ENCODE measurements around the gene ACER3.

The ACER3 gene

DNA sequence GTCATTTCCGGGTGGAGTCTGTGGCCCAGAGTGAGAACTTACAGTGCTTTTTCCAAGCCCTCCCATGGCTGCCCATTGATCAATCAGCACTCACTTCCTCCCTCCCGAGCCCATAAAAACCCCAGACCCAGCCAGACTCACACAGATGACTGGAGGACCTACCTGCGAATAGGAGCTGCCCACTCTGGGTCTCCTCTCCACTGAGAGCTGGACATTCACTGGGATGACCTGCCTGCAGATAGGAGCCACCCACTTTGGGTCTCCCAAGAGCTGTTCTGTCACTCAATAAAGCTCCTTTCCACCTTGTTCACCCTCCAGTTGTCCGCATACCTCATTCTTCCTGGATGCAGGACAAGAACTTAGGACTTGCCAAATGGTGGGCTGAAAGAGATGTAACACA lies 117.5 kb downstream of the ACER3 start:
- Histone ChIP-seq H3K36me3 (ENCODE audit: control insufficient read depth in 1 of 2, insufficient read depth in 2 of 2, low read length in 2 of 2) (peaks cover 0 to 5% of the 10 kb centered on the region in 2 donors), H3K9ac (ENCODE audit: low read depth in 1 of 2, low read length in 2 of 2) (no peak overlapping the region), H3K27me3 (ENCODE audit: control insufficient read depth in 1 of 2, insufficient read depth in 2 of 2, low read length in 2 of 2) (no peaks in the 10 kb centered on the region), H3K4me1 (ENCODE audit: control insufficient read depth in 1 of 2, insufficient read depth in 2 of 2, low read length in 2 of 2) (peaks cover 24 to 43% of the 10 kb centered on the region in 2 donors), H3K27ac (ENCODE audit: low read depth, low read length) (no peak overlapping the region), H3K4me3 (ENCODE audit: low read depth in 1 of 2, low read length in 2 of 2) (no peak overlapping the region), H3K9me3 (ENCODE audit: control insufficient read depth in 1 of 2, low read length in 2 of 2) (peaks cover 0 to 5% of the 10 kb centered on the region in 2 donors)

DNA sequence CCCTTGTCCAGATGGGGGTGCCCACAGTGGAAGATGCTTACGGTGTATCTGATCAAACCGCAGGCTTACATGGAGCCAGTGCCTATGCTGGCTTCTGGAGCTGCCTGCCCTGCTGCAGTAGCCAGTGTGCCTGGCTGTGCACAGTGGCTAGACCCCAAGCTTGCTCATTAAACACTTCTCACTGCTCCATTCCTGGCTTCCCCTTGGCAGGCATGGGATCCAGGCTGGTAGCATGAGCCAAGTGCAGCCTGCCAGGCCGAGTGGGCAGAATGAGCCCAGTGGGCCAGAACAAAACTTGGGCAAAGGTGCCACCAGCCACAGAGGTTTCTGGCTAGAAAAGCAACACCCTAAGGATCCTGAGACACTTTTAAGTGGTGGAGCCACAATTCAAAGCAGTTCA lies 118.1 kb downstream of the ACER3 start:
- Histone ChIP-seq H3K27ac (ENCODE audit: low read depth, low read length) (no peak overlapping the region), H3K36me3 (ENCODE audit: control insufficient read depth in 1 of 2, insufficient read depth in 2 of 2, low read length in 2 of 2) (peaks cover 0 to 5% of the 10 kb centered on the region in 2 donors), H3K4me1 (ENCODE audit: control insufficient read depth in 1 of 2, insufficient read depth in 2 of 2, low read length in 2 of 2) (peaks cover 19 to 37% of the 10 kb centered on the region in 2 donors), H3K9me3 (ENCODE audit: control insufficient read depth in 1 of 2, low read length in 2 of 2) (peaks cover 0 to 5% of the 10 kb centered on the region in 2 donors), H3K4me3 (ENCODE audit: low read depth in 1 of 2, low read length in 2 of 2) (no peak overlapping the region), H3K27me3 (ENCODE audit: control insufficient read depth in 1 of 2, insufficient read depth in 2 of 2, low read length in 2 of 2) (no peaks in the 10 kb centered on the region), H3K9ac (ENCODE audit: low read depth in 1 of 2, low read length in 2 of 2) (no peak overlapping the region)

DNA sequence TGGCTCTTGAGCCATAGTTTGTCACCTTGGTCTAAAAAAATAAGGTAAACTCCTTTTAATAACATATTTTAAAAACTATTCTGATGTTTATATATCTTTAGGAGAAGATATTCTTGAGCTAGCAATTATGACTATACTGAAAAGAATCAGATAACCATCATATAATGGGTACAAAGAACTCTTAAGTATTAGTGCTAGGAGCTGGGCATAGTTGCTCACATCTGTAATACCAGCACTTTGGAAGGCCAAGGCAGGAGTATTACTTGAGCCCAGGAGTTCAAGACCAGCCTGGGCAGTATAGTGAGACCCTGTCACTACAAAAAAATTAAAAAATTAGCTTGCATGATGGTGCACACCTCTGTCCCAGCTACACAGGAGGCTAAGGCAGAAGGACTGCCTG lies 119.5 kb downstream of the ACER3 start:
- H3K36me3 ChIP-seq (ENCODE audit: control insufficient read depth in 1 of 2, insufficient read depth in 2 of 2, low read length in 2 of 2) = peaks cover 0 to 5% of the 10 kb centered on the region in 2 donors
- no peak overlapping the region for H3K27ac ChIP-seq (ENCODE audit: low read depth, low read length)
- peaks cover 27 to 40% of the 10 kb centered on the region in 2 donors for H3K4me1 ChIP-seq (ENCODE audit: control insufficient read depth in 1 of 2, insufficient read depth in 2 of 2, low read length in 2 of 2)
- H3K9ac ChIP-seq (ENCODE audit: low read depth in 1 of 2, low read length in 2 of 2) = no peak overlapping the region
- peaks cover 0 to 5% of the 10 kb centered on the region in 2 donors for H3K9me3 ChIP-seq (ENCODE audit: control insufficient read depth in 1 of 2, low read length in 2 of 2)
- no peak overlapping the region for H3K4me3 ChIP-seq (ENCODE audit: low read depth in 1 of 2, low read length in 2 of 2)
- no peaks in the 10 kb centered on the region for H3K27me3 ChIP-seq (ENCODE audit: control insufficient read depth in 1 of 2, insufficient read depth in 2 of 2, low read length in 2 of 2)

DNA sequence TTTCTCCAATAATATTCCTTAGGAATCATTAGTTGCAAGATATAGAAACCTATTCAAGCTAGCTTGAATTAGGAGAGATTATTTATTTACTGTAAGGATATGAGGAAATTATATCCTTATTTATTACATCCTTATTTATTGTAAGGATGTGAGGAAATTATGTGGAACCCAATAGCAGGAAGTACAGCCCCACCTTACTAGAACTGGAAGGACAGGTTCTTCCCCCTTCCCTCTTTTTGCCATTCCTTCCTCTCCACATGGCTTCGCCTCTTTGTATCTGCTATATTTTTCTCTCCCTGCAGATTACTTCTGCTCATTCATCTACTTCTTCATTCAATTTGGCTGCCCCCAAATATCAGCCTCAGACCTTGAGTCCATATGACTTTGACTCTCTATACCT lies 124.0 kb downstream of the ACER3 start:
- H3K9ac ChIP-seq (ENCODE audit: low read depth in 1 of 2, low read length in 2 of 2) = no peak overlapping the region
- H3K9me3 ChIP-seq (ENCODE audit: control insufficient read depth in 1 of 2, low read length in 2 of 2) = no peaks in the 10 kb centered on the region
- H3K4me3 ChIP-seq (ENCODE audit: low read depth in 1 of 2, low read length in 2 of 2) = no peak overlapping the region
- H3K27ac ChIP-seq (ENCODE audit: low read depth, low read length) = no peak overlapping the region
- peaks cover 14 to 35% of the 10 kb centered on the region in 2 donors for H3K4me1 ChIP-seq (ENCODE audit: control insufficient read depth in 1 of 2, insufficient read depth in 2 of 2, low read length in 2 of 2)
- H3K27me3 ChIP-seq (ENCODE audit: control insufficient read depth in 1 of 2, insufficient read depth in 2 of 2, low read length in 2 of 2) = no peaks in the 10 kb centered on the region
- no peaks in the 10 kb centered on the region for H3K36me3 ChIP-seq (ENCODE audit: control insufficient read depth in 1 of 2, insufficient read depth in 2 of 2, low read length in 2 of 2)

DNA sequence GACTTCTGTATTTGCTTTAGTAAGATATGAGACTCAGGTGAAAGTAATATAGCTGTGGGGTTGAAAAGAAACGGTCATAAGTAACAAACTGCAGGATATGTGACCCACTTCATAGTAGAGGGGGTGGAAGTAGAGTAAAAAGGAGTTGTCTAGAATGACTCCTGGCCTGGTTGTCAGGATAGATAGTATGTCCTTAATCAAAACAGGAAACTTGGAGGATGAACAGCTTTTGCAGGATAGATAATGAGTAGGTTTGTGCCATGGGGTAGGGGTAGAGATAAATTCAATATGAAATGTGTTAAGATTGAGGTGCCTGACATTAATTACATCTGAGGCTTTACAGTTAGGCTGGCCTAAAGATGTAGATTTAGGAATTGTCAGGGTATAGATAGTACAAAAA lies 126.5 kb downstream of the ACER3 start:
- Histone ChIP-seq H3K27me3 (ENCODE audit: control insufficient read depth in 1 of 2, insufficient read depth in 2 of 2, low read length in 2 of 2) (no peaks in the 10 kb centered on the region), H3K36me3 (ENCODE audit: control insufficient read depth in 1 of 2, insufficient read depth in 2 of 2, low read length in 2 of 2) (peaks cover 0 to 7% of the 10 kb centered on the region in 2 donors), H3K4me1 (ENCODE audit: control insufficient read depth in 1 of 2, insufficient read depth in 2 of 2, low read length in 2 of 2) (peaks cover 14 to 22% of the 10 kb centered on the region in 2 donors), H3K27ac (ENCODE audit: low read depth, low read length) (no peak overlapping the region), H3K9me3 (ENCODE audit: control insufficient read depth in 1 of 2, low read length in 2 of 2) (no peaks in the 10 kb centered on the region), H3K4me3 (ENCODE audit: low read depth in 1 of 2, low read length in 2 of 2) (no peak overlapping the region), H3K9ac (ENCODE audit: low read depth in 1 of 2, low read length in 2 of 2) (no peak overlapping the region)

DNA sequence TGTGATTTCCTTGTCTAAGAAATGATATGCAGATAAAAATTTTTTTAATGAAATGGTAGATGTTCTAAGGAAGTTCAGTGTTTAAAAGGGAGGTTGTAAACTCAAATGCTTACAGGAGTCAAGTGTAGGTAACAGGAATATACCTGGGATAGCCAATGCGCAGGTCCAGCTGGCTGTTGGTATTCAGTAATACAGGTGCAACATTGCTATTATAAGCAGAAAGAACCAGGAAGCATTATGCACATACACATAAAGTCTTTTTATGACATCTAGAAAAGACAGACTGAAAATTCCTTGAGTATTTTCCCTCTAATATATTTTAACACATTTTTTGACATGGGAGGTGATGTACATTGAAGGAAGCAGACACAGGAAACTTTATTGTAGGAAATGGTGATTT lies 129.9 kb downstream of the ACER3 start:
- Histone ChIP-seq H3K36me3 (ENCODE audit: control insufficient read depth in 1 of 2, insufficient read depth in 2 of 2, low read length in 2 of 2) (peaks cover 0 to 7% of the 10 kb centered on the region in 2 donors), H3K4me3 (ENCODE audit: low read depth in 1 of 2, low read length in 2 of 2) (no peak overlapping the region), H3K27me3 (ENCODE audit: control insufficient read depth in 1 of 2, insufficient read depth in 2 of 2, low read length in 2 of 2) (no peaks in the 10 kb centered on the region)

DNA sequence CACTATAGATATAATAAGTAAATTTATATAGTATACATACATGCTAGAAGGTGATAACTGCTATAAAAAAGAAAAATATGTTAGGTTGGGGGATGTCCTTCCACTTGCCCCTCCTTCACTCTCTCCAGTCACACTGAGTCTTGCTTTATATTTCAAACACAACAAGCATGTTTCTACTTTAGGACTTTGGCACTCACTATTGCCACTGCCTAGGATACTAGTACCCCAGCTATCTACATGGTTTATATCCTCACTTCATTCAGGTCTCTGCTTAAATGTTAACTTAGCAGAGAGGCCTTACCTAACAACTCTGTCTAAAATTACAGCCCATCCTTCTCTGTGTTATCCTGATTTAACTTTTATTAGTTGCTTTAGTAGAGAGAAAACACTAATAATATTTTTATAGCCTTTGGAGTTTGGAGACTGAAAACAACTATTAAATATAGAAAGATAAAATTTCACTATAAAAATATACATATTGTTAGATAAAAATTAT lies 134.4 kb downstream of the ACER3 start:
- Histone ChIP-seq H3K9me3 (ENCODE audit: control insufficient read depth in 1 of 2, low read length in 2 of 2) (no peaks in the 10 kb centered on the region), H3K27me3 (ENCODE audit: control insufficient read depth in 1 of 2, insufficient read depth in 2 of 2, low read length in 2 of 2) (no peaks in the 10 kb centered on the region), H3K36me3 (ENCODE audit: control insufficient read depth in 1 of 2, insufficient read depth in 2 of 2, low read length in 2 of 2) (peaks cover 0 to 5% of the 10 kb centered on the region in 2 donors), H3K27ac (ENCODE audit: low read depth, low read length) (no peak overlapping the region), H3K4me1 (ENCODE audit: control insufficient read depth in 1 of 2, insufficient read depth in 2 of 2, low read length in 2 of 2) (peaks cover 12 to 16% of the 10 kb centered on the region in 2 donors), H3K4me3 (ENCODE audit: low read depth in 1 of 2, low read length in 2 of 2) (no peak overlapping the region), H3K9ac (ENCODE audit: low read depth in 1 of 2, low read length in 2 of 2) (no peak overlapping the region)

More for the DNA sequence above, 129.9 kb downstream of the ACER3 start:
- Histone ChIP-seq H3K27ac (ENCODE audit: low read depth, low read length) (no peak overlapping the region), H3K9ac (ENCODE audit: low read depth in 1 of 2, low read length in 2 of 2) (no peak overlapping the region), H3K4me1 (ENCODE audit: control insufficient read depth in 1 of 2, insufficient read depth in 2 of 2, low read length in 2 of 2) (peaks cover 12 to 15% of the 10 kb centered on the region in 2 donors), H3K9me3 (ENCODE audit: control insufficient read depth in 1 of 2, low read length in 2 of 2) (no peaks in the 10 kb centered on the region)

DNA sequence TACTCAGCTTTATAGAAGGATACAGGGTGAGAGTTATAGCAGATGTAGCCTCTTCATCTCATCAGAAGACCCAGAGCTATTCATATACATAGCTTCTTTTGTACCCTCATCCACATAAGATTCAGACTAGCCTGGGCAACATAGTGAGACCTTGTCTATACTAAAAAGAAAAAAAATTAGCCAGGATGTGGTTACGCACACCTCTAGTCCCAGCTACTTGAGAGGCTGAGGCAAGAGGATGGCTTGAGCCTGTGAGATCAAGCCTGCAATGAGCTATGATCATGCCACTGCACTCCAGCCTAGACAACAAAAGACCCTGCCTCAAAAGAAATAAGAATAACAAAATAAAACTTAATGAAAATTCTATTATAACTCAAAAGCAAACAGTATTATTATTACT lies 136.8 kb downstream of the ACER3 start:
- no peak overlapping the region for H3K4me3 ChIP-seq (ENCODE audit: low read depth in 1 of 2, low read length in 2 of 2)

DNA sequence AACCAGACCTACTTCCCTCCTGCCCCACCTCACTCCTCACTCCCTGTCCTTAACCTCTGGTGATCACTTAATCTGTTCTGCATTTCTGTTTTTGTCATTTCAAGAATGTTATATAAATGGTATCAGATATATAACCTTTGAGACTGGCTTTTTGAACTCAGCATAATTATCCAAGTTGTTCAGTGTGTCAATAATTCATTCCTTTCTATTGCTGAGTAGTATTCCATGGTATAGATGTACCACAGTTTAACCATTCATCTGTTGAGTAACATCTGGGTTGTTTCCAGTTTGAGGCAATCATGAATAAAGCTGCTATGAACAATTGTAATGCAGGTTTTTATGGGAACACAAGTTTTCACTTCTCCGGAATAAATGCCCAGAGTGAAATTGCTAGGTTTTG lies 138.9 kb downstream of the ACER3 start:
- no peaks in the 10 kb centered on the region for H3K36me3 ChIP-seq (ENCODE audit: control insufficient read depth in 1 of 2, insufficient read depth in 2 of 2, low read length in 2 of 2)
- H3K4me1 ChIP-seq (ENCODE audit: control insufficient read depth in 1 of 2, insufficient read depth in 2 of 2, low read length in 2 of 2) = peaks cover 3 to 28% of the 10 kb centered on the region in 2 donors
- no peaks in the 10 kb centered on the region for H3K9me3 ChIP-seq (ENCODE audit: control insufficient read depth in 1 of 2, low read length in 2 of 2)
- no peak overlapping the region for H3K27ac ChIP-seq (ENCODE audit: low read depth, low read length)
- no peaks in the 10 kb centered on the region for H3K27me3 ChIP-seq (ENCODE audit: control insufficient read depth in 1 of 2, insufficient read depth in 2 of 2, low read length in 2 of 2)
- no peak overlapping the region for H3K9ac ChIP-seq (ENCODE audit: low read depth in 1 of 2, low read length in 2 of 2)
- no peak overlapping the region for H3K4me3 ChIP-seq (ENCODE audit: low read depth in 1 of 2, low read length in 2 of 2)

More for the DNA sequence above, 136.8 kb downstream of the ACER3 start:
- Histone ChIP-seq H3K36me3 (ENCODE audit: control insufficient read depth in 1 of 2, insufficient read depth in 2 of 2, low read length in 2 of 2) (no peaks in the 10 kb centered on the region), H3K27ac (ENCODE audit: low read depth, low read length) (no peak overlapping the region), H3K4me1 (ENCODE audit: control insufficient read depth in 1 of 2, insufficient read depth in 2 of 2, low read length in 2 of 2) (peaks cover 9 to 28% of the 10 kb centered on the region in 2 donors), H3K9me3 (ENCODE audit: control insufficient read depth in 1 of 2, low read length in 2 of 2) (no peaks in the 10 kb centered on the region), H3K9ac (ENCODE audit: low read depth in 1 of 2, low read length in 2 of 2) (no peak overlapping the region), H3K27me3 (ENCODE audit: control insufficient read depth in 1 of 2, insufficient read depth in 2 of 2, low read length in 2 of 2) (no peaks in the 10 kb centered on the region)

DNA sequence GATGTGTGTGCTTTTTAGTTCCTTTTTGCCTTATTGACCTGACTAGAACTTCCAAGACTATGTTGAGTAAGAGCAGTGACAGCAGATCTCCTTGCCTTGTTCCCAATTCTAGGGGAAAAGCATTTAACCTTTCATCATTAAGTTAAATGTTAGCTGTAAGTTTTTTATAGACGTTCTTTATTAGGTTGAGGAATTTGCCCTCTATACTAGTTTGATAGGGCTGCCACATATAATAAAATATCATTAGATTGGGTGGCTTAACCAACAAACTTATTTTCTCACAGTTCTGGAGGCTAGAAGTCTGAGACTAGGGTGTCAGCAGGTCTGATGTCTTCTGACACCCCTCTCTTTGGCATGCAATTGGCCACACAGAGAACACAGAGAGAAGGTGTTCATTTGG lies 140.9 kb downstream of the ACER3 start:
- Histone ChIP-seq H3K9me3 (ENCODE audit: control insufficient read depth in 1 of 2, low read length in 2 of 2) (no peaks in the 10 kb centered on the region), H3K9ac (ENCODE audit: low read depth in 1 of 2, low read length in 2 of 2) (no peak overlapping the region), H3K27ac (ENCODE audit: low read depth, low read length) (no peak overlapping the region), H3K4me1 (ENCODE audit: control insufficient read depth in 1 of 2, insufficient read depth in 2 of 2, low read length in 2 of 2) (peaks cover 3 to 22% of the 10 kb centered on the region in 2 donors), H3K36me3 (ENCODE audit: control insufficient read depth in 1 of 2, insufficient read depth in 2 of 2, low read length in 2 of 2) (no peaks in the 10 kb centered on the region), H3K27me3 (ENCODE audit: control insufficient read depth in 1 of 2, insufficient read depth in 2 of 2, low read length in 2 of 2) (no peaks in the 10 kb centered on the region), H3K4me3 (ENCODE audit: low read depth in 1 of 2, low read length in 2 of 2) (no peak overlapping the region)

DNA sequence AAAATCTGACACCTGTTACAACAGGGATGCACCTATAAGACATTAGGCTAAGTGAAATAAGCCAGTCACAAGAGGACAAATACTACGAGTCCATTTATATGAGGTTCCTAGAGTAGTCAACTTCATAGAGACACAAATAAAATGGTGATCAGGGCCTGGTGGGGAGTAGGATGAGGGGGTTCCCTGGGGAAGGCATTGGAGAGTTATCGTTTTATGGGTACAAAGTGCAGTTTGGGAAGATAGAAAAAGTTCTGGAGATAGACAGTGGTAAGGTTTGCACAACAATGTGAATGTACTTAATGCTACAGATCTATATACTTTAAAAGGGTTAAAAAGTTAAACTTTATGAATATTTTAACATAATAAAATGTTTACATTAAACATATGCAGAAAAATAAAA lies 142.1 kb downstream of the ACER3 start:
- Histone ChIP-seq H3K27me3 (ENCODE audit: control insufficient read depth in 1 of 2, insufficient read depth in 2 of 2, low read length in 2 of 2) (no peaks in the 10 kb centered on the region), H3K27ac (ENCODE audit: low read depth, low read length) (no peak overlapping the region), H3K9me3 (ENCODE audit: control insufficient read depth in 1 of 2, low read length in 2 of 2) (no peaks in the 10 kb centered on the region), H3K4me1 (ENCODE audit: control insufficient read depth in 1 of 2, insufficient read depth in 2 of 2, low read length in 2 of 2) (peaks cover 3 to 18% of the 10 kb centered on the region in 2 donors), H3K36me3 (ENCODE audit: control insufficient read depth in 1 of 2, insufficient read depth in 2 of 2, low read length in 2 of 2) (no peaks in the 10 kb centered on the region), H3K9ac (ENCODE audit: low read depth in 1 of 2, low read length in 2 of 2) (no peak overlapping the region), H3K4me3 (ENCODE audit: low read depth in 1 of 2, low read length in 2 of 2) (no peak overlapping the region)

Measured in duodenal mucosa (tissue), 2 donors.